ENCODE results near the gene MED13L.

Gene MED13L

GRCh38 chr12:116125084-116125483 lies 152.4 kb downstream of the MED13L start:
- TF ChIP-seq ZNF70 (CRISPR knock-in tag; IDR thresholded peaks at IDR 0.05) (no peak), PATZ1 (CRISPR knock-in tag; IDR thresholded peaks at IDR 0.05; ENCODE audit: borderline replicate concordance) (no peak), ZNF8 (CRISPR knock-in tag; IDR thresholded peaks at IDR 0.05) (no peak), CSDC2 (CRISPR knock-in tag; IDR thresholded peaks at IDR 0.05) (no peak), TCF4 (CRISPR knock-in tag; IDR thresholded peaks at IDR 0.05; ENCODE audit: borderline replicate concordance) (no peak), CREB5 (CRISPR knock-in tag; IDR thresholded peaks at IDR 0.05; ENCODE audit: low read depth) (no peak), TSHZ2 (CRISPR knock-in tag; IDR thresholded peaks at IDR 0.05) (no peak), ZNF565 (CRISPR knock-in tag; conservative IDR thresholded peaks at IDR 0.05; ENCODE audit: low read depth) (no peak), ZFP30 (CRISPR knock-in tag; IDR thresholded peaks at IDR 0.05) (no peak), PPARA (CRISPR knock-in tag; IDR thresholded peaks at IDR 0.05; ENCODE audit: borderline replicate concordance) (no peak), ARNTL (CRISPR knock-in tag; IDR thresholded peaks at IDR 0.05; ENCODE audit: borderline replicate concordance, low read depth) (no peak), CSRNP3 (CRISPR knock-in tag; IDR thresholded peaks at IDR 0.05) (no peak), ISL1 (CRISPR knock-in tag; IDR thresholded peaks at IDR 0.05) (no peak), RARB (CRISPR knock-in tag; IDR thresholded peaks at IDR 0.05) (no peak), ESRRG (CRISPR knock-in tag; IDR thresholded peaks at IDR 0.05) (no peak), TOX (CRISPR knock-in tag; IDR thresholded peaks at IDR 0.05; ENCODE audit: borderline replicate concordance) (no peak), POU6F1 (CRISPR knock-in tag; IDR thresholded peaks at IDR 0.05; ENCODE audit: borderline replicate concordance, low read depth) (no peak), ZC3H10 (CRISPR knock-in tag; IDR thresholded peaks at IDR 0.05) (no peak), ZFP3 (CRISPR knock-in tag; IDR thresholded peaks at IDR 0.05) (no peak)
- ATAC-seq = no peak

- ATAC-seq = peak; percentile 48
- no peak for TF ChIP-seq POU6F1 (CRISPR knock-in tag; IDR thresholded peaks at IDR 0.05; ENCODE audit: borderline replicate concordance, low read depth)
- TF ChIP-seq CREB5 (CRISPR knock-in tag; IDR thresholded peaks at IDR 0.05; ENCODE audit: low read depth) = no peak
- no peak for TF ChIP-seq TSHZ2 (CRISPR knock-in tag; IDR thresholded peaks at IDR 0.05)
- no peak for TF ChIP-seq PATZ1 (CRISPR knock-in tag; IDR thresholded peaks at IDR 0.05; ENCODE audit: borderline replicate concordance)
- TF ChIP-seq ZNF565 (CRISPR knock-in tag; conservative IDR thresholded peaks at IDR 0.05; ENCODE audit: low read depth) = no peak
- TF ChIP-seq CSDC2 (CRISPR knock-in tag; IDR thresholded peaks at IDR 0.05) = no peak
- TF ChIP-seq ESRRG (CRISPR knock-in tag; IDR thresholded peaks at IDR 0.05) = no peak
- TF ChIP-seq ZFP30 (CRISPR knock-in tag; IDR thresholded peaks at IDR 0.05) = no peak
- no peak for TF ChIP-seq SNAI2 (CRISPR knock-in tag; IDR thresholded peaks at IDR 0.05)
- TF ChIP-seq ZC3H10 (CRISPR knock-in tag; IDR thresholded peaks at IDR 0.05) = no peak
These were observed 153.8 kb downstream of the MED13L start for GRCh38 chr12:116123451-116124258.
